K562 (cell line): ENCODE results near the gene GATAD2B.
"Not testable (repeated sequence)": the region's sequence is repeated elsewhere in the genome, so short reads cannot be mapped to it uniquely, and the experiment has no call there.

Experiments
- JUND ChIP-seq, 2 experiments: IDR thresholded peaks; 2 replicates in 1 of 2; 3 replicates in 1 of 2; pipeline ENCODE4 v1.6.1; 2011; ENCODE audit warnings: borderline replicate concordance in 2 of 2, low read depth in 2 of 2, low read length in 2 of 2, improper control_type of control experiment in 1 of 2, missing biosample characterization in 1 of 2, missing genetic modification characterization in 1 of 2, missing genetic modification reagents in 1 of 2
- MAFK ChIP-seq: IDR thresholded peaks from 2 replicates; pipeline ENCODE4 v1.6.1; 2011; ENCODE audit warnings: low read length, improper control_type of control experiment
- POLR2A ChIP-seq: fragments of 450-650 bp; conservative IDR thresholded peaks from 2 replicates; pipeline ENCODE4 v1.6.1; 2016
- POLR2AphosphoS2 ChIP-seq: IDR thresholded peaks from 2 replicates; pipeline ENCODE4 v1.6.1; 2012; ENCODE audit warnings: low read length, improper control_type of control experiment
- SMARCE1 ChIP-seq: fragments of 450-650 bp; IDR thresholded peaks from 2 replicates; pipeline ENCODE4 v1.7.1; 2016; ENCODE audit warnings: mild to moderate bottlenecking
- YY1 ChIP-seq, 3 experiments: IDR thresholded peaks; 2 replicates each; pipeline ENCODE4 v1.6.1; 2011; ENCODE audit warnings: low read length in 2 of 3, mild to moderate bottlenecking in 2 of 3, moderate library complexity in 2 of 3, borderline replicate concordance in 1 of 3, control low read depth in 1 of 3, low read depth in 1 of 3; ENCODE audit not compliant: insufficient read depth in 3 of 3, insufficient replicate concordance in 2 of 3, control insufficient read depth in 1 of 3, insufficient read length in 1 of 3; ENCODE audit errors: extremely low read depth in 1 of 3
- ZNF354B ChIP-seq: fragments of 250-450 bp; sonication (Bioruptor Pico); IDR thresholded peaks from 2 replicates; pipeline ENCODE4 v1.4.0; 2020
- TF ChIP-seq, protein P1 (sequence below): fragments of 250-450 bp; sonication (Bioruptor Pico); IDR thresholded peaks from 2 replicates; pipeline ENCODE4 v1.4.0; 2020
- TF ChIP-seq, protein P2 (sequence below): fragments of 450-650 bp; formaldehyde crosslinking; IDR thresholded peaks from 2 replicates; pipeline ENCODE4 v1.4.0; 2020; ENCODE audit warnings: mild to moderate bottlenecking, mixed read lengths

DNA sequence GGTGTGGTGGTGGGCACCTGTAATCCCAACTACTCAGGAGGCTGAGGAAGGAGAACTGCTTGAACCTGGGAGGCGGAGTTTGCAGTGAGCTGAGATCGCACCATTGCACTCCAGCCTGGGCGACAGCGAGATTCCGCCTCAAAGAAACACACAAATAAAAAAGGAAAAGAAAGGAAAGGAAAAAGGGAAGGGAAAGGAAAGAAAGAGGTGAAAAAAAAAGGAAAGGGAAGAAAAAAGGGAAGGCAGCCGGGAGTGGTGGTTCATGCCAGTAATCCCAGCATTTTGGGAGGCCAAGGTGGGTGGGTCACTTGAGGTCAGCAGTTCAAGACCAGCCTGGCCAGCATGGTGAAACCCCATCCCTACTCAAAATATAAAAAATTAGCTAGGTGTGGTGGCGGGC, 31.7 kb downstream of the GATAD2B start:
- not testable (repeated sequence) for TF ChIP-seq JUND (IDR thresholded peaks at IDR 0.05; ENCODE audit: borderline replicate concordance, low read depth, low read length); JUND (tag; IDR thresholded peaks at IDR 0.05; ENCODE audit: borderline replicate concordance, low read depth, low read length); ZNF354B (CRISPR knock-in tag); YY1 (IDR thresholded peaks at IDR 0.05; ENCODE audit: borderline replicate concordance in 1 of 3, control insufficient read depth in 1 of 3, extremely low read depth in 1 of 3, insufficient read depth in 3 of 3, insufficient read length in 1 of 3, insufficient replicate concordance in 2 of 3, low read depth in 1 of 3, low read length in 2 of 3); MAFK; POLR2A; POLR2AphosphoS2; SMARCE1
- TF ChIP-seq, protein P1, sequence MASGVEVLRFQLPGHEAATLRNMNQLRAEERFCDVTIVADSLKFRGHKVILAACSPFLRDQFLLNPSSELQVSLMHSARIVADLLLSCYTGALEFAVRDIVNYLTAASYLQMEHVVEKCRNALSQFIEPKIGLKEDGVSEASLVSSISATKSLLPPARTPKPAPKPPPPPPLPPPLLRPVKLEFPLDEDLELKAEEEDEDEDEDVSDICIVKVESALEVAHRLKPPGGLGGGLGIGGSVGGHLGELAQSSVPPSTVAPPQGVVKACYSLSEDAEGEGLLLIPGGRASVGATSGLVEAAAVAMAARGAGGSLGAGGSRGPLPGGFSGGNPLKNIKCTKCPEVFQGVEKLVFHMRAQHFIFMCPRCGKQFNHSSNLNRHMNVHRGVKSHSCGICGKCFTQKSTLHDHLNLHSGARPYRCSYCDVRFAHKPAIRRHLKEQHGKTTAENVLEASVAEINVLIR (CRISPR knock-in tag): not testable (repeated sequence)
- TF ChIP-seq, protein P2, sequence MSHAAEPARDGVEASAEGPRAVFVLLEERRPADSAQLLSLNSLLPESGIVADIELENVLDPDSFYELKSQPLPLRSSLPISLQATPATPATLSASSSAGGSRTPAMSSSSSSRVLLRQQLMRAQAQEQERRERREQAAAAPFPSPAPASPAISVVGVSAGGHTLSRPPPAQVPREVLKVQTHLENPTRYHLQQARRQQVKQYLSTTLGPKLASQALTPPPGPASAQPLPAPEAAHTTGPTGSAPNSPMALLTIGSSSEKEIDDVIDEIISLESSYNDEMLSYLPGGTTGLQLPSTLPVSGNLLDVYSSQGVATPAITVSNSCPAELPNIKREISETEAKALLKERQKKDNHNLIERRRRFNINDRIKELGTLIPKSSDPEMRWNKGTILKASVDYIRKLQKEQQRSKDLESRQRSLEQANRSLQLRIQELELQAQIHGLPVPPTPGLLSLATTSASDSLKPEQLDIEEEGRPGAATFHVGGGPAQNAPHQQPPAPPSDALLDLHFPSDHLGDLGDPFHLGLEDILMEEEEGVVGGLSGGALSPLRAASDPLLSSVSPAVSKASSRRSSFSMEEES: not testable (repeated sequence)
